ENCODE data around the gene IDUA. TPM values are rescaled to one million over a fixed set of nuclear protein-coding genes. Genes with fewer than 3 reads are reported as not detected.

IDUA gene
- total RNA-seq, 3 donors from 2014 or later (not counting 1 experiment from before 2014, with no cell fraction given), result 38.7 to 43.6 (median 43.0) TPM

DNA sequence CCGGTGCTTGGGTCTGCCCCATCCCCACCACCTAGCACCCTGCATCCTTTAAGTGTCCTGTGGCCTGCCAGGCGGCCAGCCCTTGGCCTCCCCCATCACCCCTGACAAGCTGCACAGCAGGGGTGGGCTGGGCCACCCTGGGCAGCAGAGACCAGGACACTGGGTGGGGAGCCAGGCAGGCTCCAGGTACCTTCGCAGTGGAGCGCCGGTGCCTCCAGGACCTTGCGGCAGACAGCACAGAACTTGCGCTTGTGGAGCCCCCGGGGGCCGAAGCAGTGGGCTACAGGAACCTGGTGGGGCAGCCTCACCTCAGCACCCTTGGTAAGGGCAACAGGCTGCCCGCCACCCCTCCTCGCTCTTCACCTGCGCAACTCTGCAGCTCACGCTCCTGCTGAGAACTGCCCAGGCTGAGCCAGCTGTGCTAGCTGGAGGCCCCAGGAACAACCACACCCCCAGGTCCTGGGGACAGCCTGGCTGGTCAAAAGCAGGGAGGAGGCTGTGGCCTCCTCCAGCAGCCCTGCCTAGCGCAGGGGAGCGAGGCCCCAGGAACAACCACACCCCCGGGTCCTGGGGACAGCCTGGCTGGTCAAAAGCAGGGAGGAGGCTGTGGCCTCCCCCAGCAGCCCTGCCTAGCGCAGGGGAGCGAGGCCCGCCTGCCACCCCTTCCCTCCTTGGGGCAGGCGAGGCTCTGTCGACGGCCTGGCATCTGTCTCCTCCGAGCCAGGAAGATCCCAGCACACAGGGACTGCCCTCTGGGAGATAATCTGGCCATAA lies 18.0 kb upstream of the IDUA start:
- TF ChIP-seq, protein P1, sequence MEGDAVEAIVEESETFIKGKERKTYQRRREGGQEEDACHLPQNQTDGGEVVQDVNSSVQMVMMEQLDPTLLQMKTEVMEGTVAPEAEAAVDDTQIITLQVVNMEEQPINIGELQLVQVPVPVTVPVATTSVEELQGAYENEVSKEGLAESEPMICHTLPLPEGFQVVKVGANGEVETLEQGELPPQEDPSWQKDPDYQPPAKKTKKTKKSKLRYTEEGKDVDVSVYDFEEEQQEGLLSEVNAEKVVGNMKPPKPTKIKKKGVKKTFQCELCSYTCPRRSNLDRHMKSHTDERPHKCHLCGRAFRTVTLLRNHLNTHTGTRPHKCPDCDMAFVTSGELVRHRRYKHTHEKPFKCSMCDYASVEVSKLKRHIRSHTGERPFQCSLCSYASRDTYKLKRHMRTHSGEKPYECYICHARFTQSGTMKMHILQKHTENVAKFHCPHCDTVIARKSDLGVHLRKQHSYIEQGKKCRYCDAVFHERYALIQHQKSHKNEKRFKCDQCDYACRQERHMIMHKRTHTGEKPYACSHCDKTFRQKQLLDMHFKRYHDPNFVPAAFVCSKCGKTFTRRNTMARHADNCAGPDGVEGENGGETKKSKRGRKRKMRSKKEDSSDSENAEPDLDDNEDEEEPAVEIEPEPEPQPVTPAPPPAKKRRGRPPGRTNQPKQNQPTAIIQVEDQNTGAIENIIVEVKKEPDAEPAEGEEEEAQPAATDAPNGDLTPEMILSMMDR (IDR thresholded peaks at IDR 0.05), result no peak
- no peak overlapping the region for H3K4me3 ChIP-seq (ENCODE audit: low read length)
- Mint-ChIP-seq H3K27me3 (ENCODE audit: low read depth in 2 of 2) (no peaks in the 10 kb centered on the region), H3K9me3 (no peaks in the 10 kb centered on the region), H3K27ac (peak overlapping the region; percentile 78 to 87), H3K36me3 (no peaks in the 10 kb centered on the region), H3K4me1 (peaks cover 13 to 32% of the 10 kb centered on the region in 2 donors), H3K4me3 (no peak overlapping the region)
- H3K9me3 ChIP-seq (ENCODE audit: control insufficient read depth, insufficient read depth, low read length), result no peaks in the 10 kb centered on the region
- WGBS (ENCODE audit: insufficient coverage), result 91% methylated on average over 23 of the region's 23 CpGs
- no peak overlapping the region for H3K27ac ChIP-seq (ENCODE audit: low read length)
- intact Hi-C loops (cut with micrococcal nuclease), result no loop called here
- peaks cover 55% of the 10 kb centered on the region for H3K4me1 ChIP-seq (ENCODE audit: control insufficient read depth, insufficient read depth, low read length)
- H3K36me3 ChIP-seq (ENCODE audit: control insufficient read depth, insufficient read depth, low read length), result peaks cover 26% of the 10 kb centered on the region
- peaks cover 3% of the 10 kb centered on the region for H3K27me3 ChIP-seq (ENCODE audit: control insufficient read depth, insufficient read depth, low read length)
- ATAC-seq, result no peak
- no peak for DNase-seq

DNA sequence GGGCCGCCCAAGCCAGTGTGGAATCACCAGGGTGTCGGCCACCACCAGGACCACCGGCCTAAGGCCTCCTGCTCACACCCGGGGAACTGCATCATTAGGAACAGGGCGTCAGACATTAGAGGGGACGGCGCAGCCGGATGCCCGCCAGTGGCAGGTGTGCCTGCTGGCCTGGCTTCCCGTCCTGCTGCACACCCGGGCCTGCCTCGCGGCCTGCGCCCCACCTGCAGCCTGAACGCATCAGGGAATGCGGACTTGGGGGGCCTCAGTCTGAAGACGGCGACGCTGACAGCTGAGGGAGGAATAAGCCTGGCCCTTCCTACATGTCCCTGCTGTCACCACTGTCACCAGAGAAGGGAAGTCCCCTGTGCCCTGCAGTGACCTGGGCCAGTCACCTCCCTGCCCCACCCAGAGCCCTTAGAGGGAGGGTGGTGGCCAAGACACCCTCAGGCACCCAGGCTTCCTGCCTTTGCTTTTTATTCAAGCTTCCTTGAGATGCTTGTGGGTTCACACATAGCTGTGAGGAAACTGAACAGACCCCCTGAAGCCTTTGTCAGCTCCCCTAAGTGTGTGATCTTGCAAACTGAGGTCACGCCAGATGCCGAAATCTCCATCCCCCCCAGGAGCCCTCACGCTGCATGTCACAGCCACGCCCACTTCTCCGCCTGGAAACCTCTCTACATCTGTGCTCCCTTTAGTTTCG lies 16.6 kb upstream of the IDUA start:
- Histone ChIP-seq H3K4me1 (ENCODE audit: control insufficient read depth, insufficient read depth, low read length) (peaks cover 57% of the 10 kb centered on the region), H3K4me3 (ENCODE audit: low read length) (no peak overlapping the region), H3K27me3 (ENCODE audit: control insufficient read depth, insufficient read depth, low read length) (peaks cover 3% of the 10 kb centered on the region), H3K36me3 (ENCODE audit: control insufficient read depth, insufficient read depth, low read length) (peaks cover 15% of the 10 kb centered on the region), H3K27ac (ENCODE audit: low read length) (peak overlapping the region; percentile 87), H3K9me3 (ENCODE audit: control insufficient read depth, insufficient read depth, low read length) (no peaks in the 10 kb centered on the region)
- peaks cover 13 to 30% of the 10 kb centered on the region in 2 donors for H3K4me1 Mint-ChIP-seq
- no peaks in the 10 kb centered on the region for H3K27me3 Mint-ChIP-seq (ENCODE audit: low read depth in 2 of 2)
- no peaks in the 10 kb centered on the region for H3K36me3 Mint-ChIP-seq
- H3K4me3 Mint-ChIP-seq, result peak overlapping the region; percentile 81
- intact Hi-C loops (cut with micrococcal nuclease), result loop anchor here (5.0 kb wide), 1 partner anchor 42 kb away; the partner anchor contains the start of gene FGFRL1
- TF ChIP-seq, protein P1 (IDR thresholded peaks at IDR 0.05), result no peak
- 58% methylated on average over 25 of the region's 25 CpGs for WGBS (ENCODE audit: insufficient coverage)
- no peaks in the 10 kb centered on the region for H3K9me3 Mint-ChIP-seq
- ATAC-seq (peak; percentile 63 to 75 (median 64)), DNase-seq (peak; percentile 71 to 90)
- peak overlapping the region; percentile 78 to 87 for H3K27ac Mint-ChIP-seq

DNA sequence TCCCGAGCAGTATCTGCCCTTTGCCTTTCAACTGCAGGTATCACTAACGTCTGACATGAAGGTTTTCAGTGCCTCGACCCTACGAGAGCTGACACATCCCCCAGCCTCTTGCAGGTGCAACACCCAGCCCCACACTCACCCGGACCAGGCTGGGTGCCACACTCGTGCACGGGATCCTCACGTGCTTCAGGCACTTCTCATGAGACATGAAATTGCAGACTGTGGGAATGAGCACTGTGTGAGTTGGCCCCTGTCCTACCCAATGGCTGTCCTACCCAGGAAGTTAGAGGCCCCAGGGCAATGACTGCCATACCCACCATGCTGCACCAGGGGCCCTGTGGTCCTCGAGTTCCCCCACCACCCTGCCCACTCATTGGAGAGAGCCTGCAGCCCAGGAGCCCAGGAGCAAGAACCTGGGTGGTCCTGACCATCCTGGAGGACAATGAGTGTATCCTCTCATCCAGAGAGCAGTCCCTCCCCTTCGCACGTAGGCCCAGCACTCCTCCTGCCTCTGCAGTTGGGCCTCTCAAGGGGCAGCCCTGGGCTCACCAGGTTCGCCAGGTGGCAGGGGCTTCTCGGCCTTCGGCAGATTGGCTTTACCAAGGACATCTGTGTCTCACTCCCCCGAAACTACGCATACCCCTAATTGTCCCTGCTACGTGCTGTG lies 15.9 kb upstream of the IDUA start:
- no peaks in the 10 kb centered on the region for H3K36me3 Mint-ChIP-seq
- peak overlapping the region; percentile 78 to 87 for H3K27ac Mint-ChIP-seq
- Histone ChIP-seq H3K4me1 (ENCODE audit: control insufficient read depth, insufficient read depth, low read length) (peaks cover 57% of the 10 kb centered on the region), H3K9me3 (ENCODE audit: control insufficient read depth, insufficient read depth, low read length) (no peaks in the 10 kb centered on the region), H3K27ac (ENCODE audit: low read length) (peak overlapping the region; percentile 87), H3K27me3 (ENCODE audit: control insufficient read depth, insufficient read depth, low read length) (peaks cover 3% of the 10 kb centered on the region), H3K4me3 (ENCODE audit: low read length) (no peak overlapping the region), H3K36me3 (ENCODE audit: control insufficient read depth, insufficient read depth, low read length) (peaks cover 11% of the 10 kb centered on the region)
- H3K9me3 Mint-ChIP-seq, result no peaks in the 10 kb centered on the region
- H3K4me3 Mint-ChIP-seq, result peak overlapping the region; percentile 81
- H3K4me1 Mint-ChIP-seq, result peaks cover 13 to 30% of the 10 kb centered on the region in 2 donors
- peak in 1 of 3 donors; percentile 6 for ATAC-seq
- TF ChIP-seq, protein P1 (IDR thresholded peaks at IDR 0.05), result no peak
- peak; percentile 32 to 54 for DNase-seq
- H3K27me3 Mint-ChIP-seq (ENCODE audit: low read depth in 2 of 2), result no peaks in the 10 kb centered on the region
- WGBS (ENCODE audit: insufficient coverage), result 65% methylated on average over 17 of the region's 17 CpGs
- intact Hi-C loops (cut with micrococcal nuclease), result loop anchor here (5.0 kb wide), 1 partner anchor 41 kb away; the partner anchor contains the start of gene FGFRL1
